Hepatocyte (in vitro differentiated cells): ENCODE measurements around the gene RTN4RL1. TPM values are rescaled to one million over a fixed set of nuclear protein-coding genes. Genes with fewer than 3 reads are reported as not detected.

Source experiments
- DNase-seq: peaks from one replicate; pipeline ENCODE4 v3.0.0-alpha.2; 2016; ENCODE audit warnings: low spot score
- H2AFZ ChIP-seq: fragments of 200-600 bp; sonication (generic); 2 replicates; pipeline ENCODE4 v1.6.0; 2016; ENCODE audit warnings: antibody characterized with exemption, mild to moderate bottlenecking
- H3K27ac ChIP-seq: fragments of 200-600 bp; sonication (generic); 2 replicates; pipeline ENCODE4 v1.5.1; 2016; ENCODE audit warnings: mild to moderate bottlenecking
- H3K27me3 ChIP-seq: fragments of 200-600 bp; sonication (generic); 2 replicates; pipeline ENCODE4 v1.6.1; 2016
- H3K36me3 ChIP-seq: fragments of 200-600 bp; sonication (generic); replicated peaks from 2 replicates; pipeline ENCODE4 v1.5.1; 2016; ENCODE audit warnings: low read depth; ENCODE audit not compliant: insufficient read depth
- H3K4me1 ChIP-seq: fragments of 200-600 bp; sonication (generic); 2 replicates; pipeline ENCODE4 v1.5.1; 2016; ENCODE audit warnings: mild to moderate bottlenecking, moderate library complexity; ENCODE audit not compliant: insufficient read depth
- H3K4me2 ChIP-seq: fragments of 200-600 bp; sonication (generic); 2 replicates; pipeline ENCODE4 v1.6.0; 2016
- H3K4me3 ChIP-seq: fragments of 200-600 bp; sonication (generic); 2 replicates; pipeline ENCODE4 v1.5.1; 2016; ENCODE audit warnings: mild to moderate bottlenecking
- H3K79me2 ChIP-seq: fragments of 200-600 bp; sonication (generic); 2 replicates; pipeline ENCODE4 v1.6.0; 2017; ENCODE audit warnings: mild to moderate bottlenecking
- H3K9me2 ChIP-seq: fragments of 200-600 bp; sonication (generic); replicated peaks from 2 replicates; pipeline ENCODE4 v1.6.0; 2017; ENCODE audit warnings: mild to moderate bottlenecking; ENCODE audit not compliant: insufficient read depth
- H3K9me3 ChIP-seq: fragments of 200-600 bp; sonication (generic); 2 replicates; pipeline ENCODE4 v1.5.1; 2016; ENCODE audit warnings: low read depth, mild to moderate bottlenecking
- H4K20me1 ChIP-seq: fragments of 200-600 bp; sonication (generic); 2 replicates; pipeline ENCODE4 v1.6.0; 2016; ENCODE audit warnings: mild to moderate bottlenecking; ENCODE audit not compliant: insufficient read depth, poor library complexity, severe bottlenecking
- EZH2 ChIP-seq: fragments of 200-600 bp; sonication (generic); IDR thresholded peaks from 2 replicates; pipeline ENCODE4 v1.6.1; 2016; ENCODE audit warnings: antibody characterized with exemption, mild to moderate bottlenecking, borderline replicate concordance
- EZH2phosphoT487 ChIP-seq: fragments of 200-600 bp; sonication (generic); IDR thresholded peaks from one replicate; pipeline ENCODE4 v1.6.1; 2018; ENCODE audit warnings: antibody characterized with exemption, mild to moderate bottlenecking, low read depth, moderate library complexity; ENCODE audit not compliant: unreplicated experiment, severe bottlenecking
- WGBS: methylation state at CpG from one replicate; pipeline ENCODE4 v1.1.6; 2016; ENCODE audit warnings: low lambda C conversion rate; ENCODE audit errors: missing lambda C conversion rate; 5-methylcytosine and 5-hydroxymethylcytosine counted together
- polyA plus RNA-seq: library from polyadenylated mRNA; unstranded; fragments of >200 nt; fragmentation: Nextera tagmentation; extraction: Ambion mirVana; gene quantifications from 2 replicates; pipeline ENCODE4 v1.2.1, GENCODE V29; 2016
- total RNA-seq: library from RNA; depleted of rRNA; stranded (reverse); fragments of >200 nt; gene quantifications from 2 replicates; pipeline ENCODE4 v1.2.3, GENCODE V29; 2014
- TF ChIP-seq, protein P1 (sequence below): fragments of 200-600 bp; sonication (generic); IDR thresholded peaks from 2 replicates; pipeline ENCODE4 v1.5.1; 2016; ENCODE audit warnings: antibody characterized with exemption, mild to moderate bottlenecking; ENCODE audit not compliant: poor library complexity

The RTN4RL1 gene, protein sequence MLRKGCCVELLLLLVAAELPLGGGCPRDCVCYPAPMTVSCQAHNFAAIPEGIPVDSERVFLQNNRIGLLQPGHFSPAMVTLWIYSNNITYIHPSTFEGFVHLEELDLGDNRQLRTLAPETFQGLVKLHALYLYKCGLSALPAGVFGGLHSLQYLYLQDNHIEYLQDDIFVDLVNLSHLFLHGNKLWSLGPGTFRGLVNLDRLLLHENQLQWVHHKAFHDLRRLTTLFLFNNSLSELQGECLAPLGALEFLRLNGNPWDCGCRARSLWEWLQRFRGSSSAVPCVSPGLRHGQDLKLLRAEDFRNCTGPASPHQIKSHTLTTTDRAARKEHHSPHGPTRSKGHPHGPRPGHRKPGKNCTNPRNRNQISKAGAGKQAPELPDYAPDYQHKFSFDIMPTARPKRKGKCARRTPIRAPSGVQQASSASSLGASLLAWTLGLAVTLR
- total RNA-seq, result 0.48 and 1.4 TPM in 2 replicates
- 0.53 and 0.97 TPM in 2 replicates for polyA plus RNA-seq

DNA sequence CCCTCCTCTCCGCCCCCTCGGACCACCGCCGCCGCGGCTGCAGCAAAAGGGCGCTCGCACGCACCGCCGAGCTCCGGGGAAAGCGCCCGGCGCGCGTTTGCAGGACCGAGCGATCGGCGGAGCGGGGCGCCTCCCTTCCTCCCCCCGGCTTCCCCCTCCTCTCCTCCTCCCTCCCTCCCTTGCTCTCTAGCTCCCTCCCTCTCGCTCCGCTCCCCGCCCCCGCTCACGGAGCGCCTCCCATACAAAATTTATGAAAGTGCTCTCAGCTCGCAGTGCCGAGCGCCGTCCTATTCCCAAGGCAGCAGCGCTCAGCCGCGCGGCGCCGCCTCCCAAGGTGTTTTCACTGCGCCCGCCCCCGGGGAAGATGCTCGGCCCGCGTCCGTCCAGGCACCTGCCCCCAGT lies at the start of gene RTN4RL1:
TSS of gene RTN4RL1 (minus strand) at position 115 of the 402 bp plus-strand sequence. CDS start 469 bp downstream, outside the sequence.
- TF ChIP-seq EZH2phosphoT487 (peak; percentile 15), EZH2 (no peak)
- TF ChIP-seq, protein P1, sequence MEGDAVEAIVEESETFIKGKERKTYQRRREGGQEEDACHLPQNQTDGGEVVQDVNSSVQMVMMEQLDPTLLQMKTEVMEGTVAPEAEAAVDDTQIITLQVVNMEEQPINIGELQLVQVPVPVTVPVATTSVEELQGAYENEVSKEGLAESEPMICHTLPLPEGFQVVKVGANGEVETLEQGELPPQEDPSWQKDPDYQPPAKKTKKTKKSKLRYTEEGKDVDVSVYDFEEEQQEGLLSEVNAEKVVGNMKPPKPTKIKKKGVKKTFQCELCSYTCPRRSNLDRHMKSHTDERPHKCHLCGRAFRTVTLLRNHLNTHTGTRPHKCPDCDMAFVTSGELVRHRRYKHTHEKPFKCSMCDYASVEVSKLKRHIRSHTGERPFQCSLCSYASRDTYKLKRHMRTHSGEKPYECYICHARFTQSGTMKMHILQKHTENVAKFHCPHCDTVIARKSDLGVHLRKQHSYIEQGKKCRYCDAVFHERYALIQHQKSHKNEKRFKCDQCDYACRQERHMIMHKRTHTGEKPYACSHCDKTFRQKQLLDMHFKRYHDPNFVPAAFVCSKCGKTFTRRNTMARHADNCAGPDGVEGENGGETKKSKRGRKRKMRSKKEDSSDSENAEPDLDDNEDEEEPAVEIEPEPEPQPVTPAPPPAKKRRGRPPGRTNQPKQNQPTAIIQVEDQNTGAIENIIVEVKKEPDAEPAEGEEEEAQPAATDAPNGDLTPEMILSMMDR, result no peak
- WGBS, result 5% methylated on average over 19 of the region's 47 CpGs
- H4K20me1 ChIP-seq, result no peaks in the 10 kb centered on the region
- peak within 1 kb of the TSS; percentile 98 for H3K4me2 ChIP-seq
- H3K9me2 ChIP-seq, result no peaks in the 10 kb centered on the region
- peaks cover 64% of the 10 kb centered on the region for H3K27me3 ChIP-seq
- H3K27ac ChIP-seq, result no peak within 1 kb of the TSS
- peak; percentile 61 for DNase-seq
- no peaks in the 10 kb centered on the region for H3K79me2 ChIP-seq
- H3K4me3 ChIP-seq, result peak within 1 kb of the TSS; percentile 57
- peak within 1 kb of the TSS; percentile 22 for H2AFZ ChIP-seq
- peaks cover 19% of the 10 kb centered on the region for H3K4me1 ChIP-seq
- no peaks in the 10 kb centered on the region for H3K36me3 ChIP-seq
- H3K9me3 ChIP-seq, result no peaks in the 10 kb centered on the region

DNA sequence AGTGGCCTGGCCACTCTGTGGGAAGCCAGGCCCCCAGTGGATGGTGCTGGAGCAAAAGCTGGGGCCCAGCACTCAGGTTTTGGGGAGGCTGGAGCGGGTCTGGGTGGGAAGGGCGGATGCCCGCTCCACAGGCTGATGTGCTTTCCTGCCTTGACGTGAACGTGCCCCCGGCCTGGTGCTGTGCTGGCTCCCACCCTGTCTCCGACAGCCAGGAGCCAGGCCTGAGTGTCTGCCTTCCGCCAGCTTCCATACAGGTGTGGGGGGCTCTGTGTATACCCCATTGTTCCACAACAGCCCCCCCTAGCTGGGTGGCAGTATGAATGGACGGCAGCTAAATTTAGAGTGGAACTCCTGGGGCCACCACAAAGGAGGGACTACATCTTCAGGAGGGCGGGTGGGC lies 49.8 kb upstream of the RTN4RL1 start:
- DNase-seq, result no peak
- H3K79me2 ChIP-seq, result no peaks in the 10 kb centered on the region
- no peak overlapping the region for H3K4me2 ChIP-seq
- no peaks in the 10 kb centered on the region for H3K9me3 ChIP-seq
- 76% methylated on average over 7 of the region's 10 CpGs for WGBS
- no peaks in the 10 kb centered on the region for H3K27me3 ChIP-seq
- no peaks in the 10 kb centered on the region for H3K9me2 ChIP-seq
- no peak overlapping the region for H2AFZ ChIP-seq
- H3K36me3 ChIP-seq, result peaks cover 5% of the 10 kb centered on the region
- TF ChIP-seq EZH2phosphoT487, result no peak
- TF ChIP-seq, protein P1, result no peak
- no peak for TF ChIP-seq EZH2
- no peak overlapping the region for H3K4me3 ChIP-seq
- peaks cover 31% of the 10 kb centered on the region for H3K4me1 ChIP-seq
- H3K27ac ChIP-seq, result peak overlapping the region; percentile 89
- H4K20me1 ChIP-seq, result no peaks in the 10 kb centered on the region

DNA sequence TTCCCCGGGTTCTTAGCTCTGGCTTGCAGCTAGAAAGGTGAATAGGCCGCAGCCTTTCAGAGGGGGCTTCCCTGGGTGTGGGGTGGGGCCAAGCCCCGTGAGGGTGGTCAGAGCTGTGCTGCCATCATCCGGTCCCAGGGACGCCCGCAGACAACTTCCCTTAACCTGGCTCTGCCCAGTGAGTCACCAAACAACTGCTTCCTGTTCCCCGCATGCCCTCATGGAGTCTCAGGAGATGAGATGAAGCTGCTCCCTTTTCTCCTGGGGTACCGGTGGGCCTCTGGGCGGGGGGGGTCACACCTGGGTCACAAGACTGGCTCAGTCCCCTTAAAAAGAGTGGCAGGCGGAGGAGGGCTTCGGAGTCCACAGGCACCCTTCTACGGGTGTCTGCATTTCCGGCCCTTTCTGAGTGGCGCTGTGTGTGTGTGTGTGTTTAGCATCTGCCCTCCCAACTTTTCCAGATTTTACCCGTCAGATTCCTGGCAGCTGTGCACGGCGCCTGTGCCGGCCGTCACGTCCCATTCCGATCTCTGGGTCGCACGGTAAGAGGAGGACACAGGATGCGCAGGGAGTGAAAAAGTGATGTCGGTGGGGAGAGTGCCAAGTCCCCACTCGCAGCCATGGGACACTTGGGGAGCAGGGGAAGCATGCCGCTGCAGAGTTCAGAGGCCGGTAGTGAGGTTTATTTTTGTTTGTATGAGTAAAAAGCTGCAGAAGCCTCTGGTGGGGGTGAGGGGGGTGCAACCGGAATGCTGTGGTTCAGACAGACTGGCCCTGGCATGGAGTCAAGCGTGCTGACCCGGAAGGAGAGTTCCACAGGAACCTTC lies 46.5 kb upstream of the RTN4RL1 start:
- Histone ChIP-seq H3K79me2 (no peaks in the 10 kb centered on the region), H3K4me1 (peaks cover 43% of the 10 kb centered on the region), H3K36me3 (no peaks in the 10 kb centered on the region), H3K27me3 (no peaks in the 10 kb centered on the region), H3K9me3 (no peaks in the 10 kb centered on the region), H3K4me2 (no peak overlapping the region), H4K20me1 (no peaks in the 10 kb centered on the region), H3K27ac (peak overlapping the region; percentile 64), H3K9me2 (no peaks in the 10 kb centered on the region), H2AFZ (no peak overlapping the region), H3K4me3 (no peak overlapping the region)
- WGBS, result 88% methylated on average over 31 of the region's 31 CpGs
- no peak for DNase-seq
- no peak for TF ChIP-seq EZH2phosphoT487
- no peak for TF ChIP-seq EZH2
- TF ChIP-seq, protein P1, result no peak
